Activated CD4-positive, alpha-beta T cell treated with anti-CD3 and anti-CD28 coated beads, Interleukin-2, amount 10 ng/mL, durations not matched to agents 24 days and 14 days (primary cell): ENCODE data around the gene SPTSSA. TPM values are rescaled to one million over a fixed set of nuclear protein-coding genes. Genes with fewer than 3 reads are reported as not detected.
A peak's percentile ranks its signal among the peaks of the same experiment; 100 is the strongest.
"Not testable (repeated sequence)": the region's sequence is repeated elsewhere in the genome, so short reads cannot be mapped to it uniquely, and the experiment has no call there.

Experiments used
- DNase-seq: peaks from one replicate; pipeline ENCODE4 v3.0.0; 2022
- H3K27ac Mint-ChIP-seq: one replicate; pipeline ENCODE4 v1.8.0; 2022; ENCODE audit warnings: mild to moderate bottlenecking, mixed read lengths
- H3K27me3 Mint-ChIP-seq: one replicate; pipeline ENCODE4 v1.8.0; 2022; ENCODE audit warnings: mixed read lengths
- H3K36me3 Mint-ChIP-seq: one replicate; pipeline ENCODE4 v1.8.0; 2022; ENCODE audit warnings: low read depth, mild to moderate bottlenecking, mixed read lengths
- H3K4me1 Mint-ChIP-seq: one replicate; pipeline ENCODE4 v1.8.0; 2021; ENCODE audit warnings: mixed read lengths
- H3K4me3 Mint-ChIP-seq: one replicate; pipeline ENCODE4 v1.8.0; 2022; ENCODE audit warnings: mild to moderate bottlenecking, moderate library complexity, mixed read lengths
- H3K9me3 Mint-ChIP-seq: one replicate; pipeline ENCODE4 v1.8.0; 2021; ENCODE audit warnings: mixed read lengths
- intact Hi-C: fragments of 100-400 bp; cut with micrococcal nuclease; formaldehyde crosslinking; loops from one replicate; pipeline ENCODE4 v1.15.1; 2023
- total RNA-seq: library from RNA; stranded (reverse); gene quantifications from 2 replicates; pipeline ENCODE4 v1.2.3, GENCODE V29; 2022

SPTSSA gene, protein sequence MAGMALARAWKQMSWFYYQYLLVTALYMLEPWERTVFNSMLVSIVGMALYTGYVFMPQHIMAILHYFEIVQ
- total RNA-seq = 20.3 and 21.2 TPM in 2 replicates

DNA sequence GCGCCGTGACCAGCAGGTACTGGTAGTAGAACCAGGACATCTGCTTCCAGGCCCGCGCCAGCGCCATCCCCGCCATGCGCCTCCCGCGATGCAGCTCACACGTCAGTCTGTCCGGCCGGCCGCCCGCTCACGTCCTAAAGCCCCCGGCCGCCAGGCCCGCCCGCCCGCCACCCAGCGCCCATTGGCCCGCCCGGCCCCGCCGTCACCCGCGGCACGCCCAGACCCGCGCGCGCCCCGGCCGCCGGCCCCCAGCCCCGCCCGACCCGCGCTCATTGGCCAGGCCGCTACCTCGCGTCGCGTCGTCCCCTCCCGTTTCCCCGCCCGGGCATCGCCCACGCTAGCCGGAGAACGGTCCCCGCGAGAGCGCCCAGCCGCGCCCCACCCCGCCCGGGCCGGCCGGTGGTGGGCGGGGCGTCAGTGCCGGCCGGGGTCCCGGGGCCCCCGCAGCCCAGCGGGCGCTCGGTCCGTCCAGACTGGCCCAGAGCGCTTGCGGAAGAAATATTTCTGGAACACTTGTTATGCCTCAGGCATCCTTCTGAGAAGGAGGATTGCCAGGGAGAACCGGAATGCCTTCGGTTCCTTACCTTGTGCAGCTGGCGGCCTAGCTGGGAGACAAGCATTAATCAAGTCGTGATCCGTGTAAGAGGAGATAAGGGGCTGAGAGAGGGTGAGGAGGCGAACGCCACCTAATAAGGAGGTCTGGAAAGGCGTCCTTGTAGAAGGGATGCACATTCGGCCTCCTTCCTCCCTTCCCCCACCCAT is at the start of gene SPTSSA:
SPTSSA (minus strand) TSS at position 109 of the 762 bp plus-strand sequence; CDS start at position 76, 33 bp downstream.
- intact Hi-C loops = loop anchor here (5.0 to 10.0 kb wide), 3 partner anchors 75 to 952 kb away; partner anchors contain the start of gene EAPP
- Mint-ChIP-seq H3K9me3 (no peaks in the 10 kb centered on the region), H3K27me3 (no peaks in the 10 kb centered on the region)

DNA sequence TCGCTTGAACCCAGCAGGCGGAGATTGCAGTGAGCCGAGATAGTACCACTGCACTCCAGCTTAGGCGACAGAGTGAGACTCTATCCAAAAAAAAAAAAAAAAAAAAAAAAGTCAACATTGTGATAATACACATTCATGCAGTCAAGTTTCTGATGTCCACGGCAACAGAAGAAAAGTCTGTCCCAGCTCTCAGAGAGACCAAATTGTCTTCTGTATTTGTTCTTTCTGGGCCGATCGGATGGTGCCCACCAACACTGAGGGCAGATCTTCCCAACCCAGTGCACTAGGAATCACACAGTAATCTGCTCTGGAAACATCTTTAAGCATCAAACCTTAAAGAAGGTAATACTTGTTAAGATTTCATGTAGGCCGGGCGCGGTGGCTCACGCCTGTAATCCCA is 45.8 kb upstream of the SPTSSA start:
- H3K27me3 Mint-ChIP-seq = no peaks in the 10 kb centered on the region
- no peak overlapping the region for H3K4me3 Mint-ChIP-seq
- DNase-seq = no peak
- H3K36me3 Mint-ChIP-seq = no peaks in the 10 kb centered on the region
- intact Hi-C loops = no loop called here
- no peak overlapping the region for H3K27ac Mint-ChIP-seq
- H3K4me1 Mint-ChIP-seq = no peaks in the 10 kb centered on the region
- H3K9me3 Mint-ChIP-seq = no peaks in the 10 kb centered on the region

More for the DNA sequence above, at the start of gene SPTSSA:
- peak; percentile 97 for DNase-seq
- Mint-ChIP-seq H3K4me3 (peak within 1 kb of the TSS; percentile 92), H3K36me3 (peaks cover 6% of the 10 kb centered on the region), H3K4me1 (peaks cover 19% of the 10 kb centered on the region), H3K27ac (peak within 1 kb of the TSS; percentile 93)

DNA sequence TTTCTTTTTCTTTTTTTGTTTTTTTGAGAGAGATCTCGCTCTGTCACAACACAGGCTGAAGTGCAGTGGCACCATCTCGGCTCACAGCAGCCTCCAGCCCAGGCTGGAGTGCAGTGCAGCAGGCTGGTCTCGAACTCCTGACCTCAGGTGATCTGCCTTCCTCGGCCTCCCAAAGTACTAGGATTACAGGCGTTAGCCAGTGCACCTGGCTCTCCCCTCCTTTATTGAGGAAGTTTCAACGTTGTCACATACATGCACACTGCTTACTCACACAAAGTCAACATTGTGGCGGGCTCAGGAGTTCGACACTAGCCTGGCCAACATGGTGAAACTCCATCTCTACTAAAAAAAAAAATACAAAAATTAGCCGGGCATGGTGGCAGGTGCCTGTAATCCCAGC is 45.4 kb upstream of the SPTSSA start:
- Mint-ChIP-seq H3K27ac (no peak overlapping the region), H3K4me3 (no peak overlapping the region), H3K9me3 (no peaks in the 10 kb centered on the region), H3K4me1 (no peaks in the 10 kb centered on the region), H3K36me3 (no peaks in the 10 kb centered on the region), H3K27me3 (no peaks in the 10 kb centered on the region)
- no peak for DNase-seq
- intact Hi-C loops = no loop called here

DNA sequence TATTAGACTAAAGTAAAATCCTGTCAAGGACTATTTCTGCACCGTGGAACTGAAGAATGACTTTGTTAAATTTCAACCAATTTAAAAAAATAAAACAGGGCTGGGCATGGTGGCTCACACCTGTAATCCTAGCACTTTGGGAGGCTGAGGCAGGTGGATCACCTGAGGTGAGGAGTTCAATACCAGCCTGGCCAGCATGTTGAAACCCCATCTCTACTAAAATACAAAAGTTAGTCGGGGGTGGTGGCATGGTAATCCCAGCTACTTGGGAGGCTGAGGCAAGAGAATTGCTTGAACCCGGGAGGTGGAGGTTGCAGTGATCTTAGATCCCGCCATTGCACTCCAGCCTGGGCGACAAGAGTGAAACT is 43.1 kb upstream of the SPTSSA start:
- intact Hi-C loops, DNase-seq, H3K4me1 Mint-ChIP-seq, H3K27ac Mint-ChIP-seq, H3K9me3 Mint-ChIP-seq, H3K4me3 Mint-ChIP-seq, H3K27me3 Mint-ChIP-seq, H3K36me3 Mint-ChIP-seq: not testable (repeated sequence)

GRCh38 chr14:34504027-34504426 is 42.0 kb upstream of the SPTSSA start:
- H3K27ac Mint-ChIP-seq, H3K36me3 Mint-ChIP-seq, H3K9me3 Mint-ChIP-seq, intact Hi-C loops, H3K4me3 Mint-ChIP-seq, H3K27me3 Mint-ChIP-seq, H3K4me1 Mint-ChIP-seq, DNase-seq: not testable (repeated sequence)

- Mint-ChIP-seq H3K27ac (no peak overlapping the region), H3K4me3 (no peak overlapping the region), H3K27me3 (peaks cover 1% of the 10 kb centered on the region), H3K4me1 (no peaks in the 10 kb centered on the region), H3K9me3 (no peaks in the 10 kb centered on the region), H3K36me3 (no peaks in the 10 kb centered on the region)
- intact Hi-C loops = no loop called here
- DNase-seq = no peak
These were observed 40.6 kb upstream of the SPTSSA start for GRCh38 chr14:34502545-34503225.

DNA sequence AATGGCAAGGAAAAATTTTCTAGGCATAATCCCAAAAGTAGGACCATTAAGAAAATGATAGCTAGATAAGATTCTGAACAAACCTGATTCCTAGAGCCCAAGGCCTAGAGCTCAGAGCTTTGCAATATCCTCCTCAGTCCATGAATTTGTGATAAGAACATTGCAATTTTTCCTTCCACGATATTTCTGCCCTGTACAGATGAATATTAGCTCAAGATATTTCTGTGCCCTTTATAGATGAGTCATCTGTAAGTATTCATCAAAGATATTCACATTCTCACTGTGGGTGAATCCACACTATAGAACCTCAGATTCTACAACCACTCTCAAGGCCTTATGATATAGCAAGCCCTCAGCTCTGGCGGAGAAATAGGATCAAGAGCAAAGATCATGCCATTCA is 40.0 kb upstream of the SPTSSA start:
- H3K27ac Mint-ChIP-seq = no peak overlapping the region

DNA sequence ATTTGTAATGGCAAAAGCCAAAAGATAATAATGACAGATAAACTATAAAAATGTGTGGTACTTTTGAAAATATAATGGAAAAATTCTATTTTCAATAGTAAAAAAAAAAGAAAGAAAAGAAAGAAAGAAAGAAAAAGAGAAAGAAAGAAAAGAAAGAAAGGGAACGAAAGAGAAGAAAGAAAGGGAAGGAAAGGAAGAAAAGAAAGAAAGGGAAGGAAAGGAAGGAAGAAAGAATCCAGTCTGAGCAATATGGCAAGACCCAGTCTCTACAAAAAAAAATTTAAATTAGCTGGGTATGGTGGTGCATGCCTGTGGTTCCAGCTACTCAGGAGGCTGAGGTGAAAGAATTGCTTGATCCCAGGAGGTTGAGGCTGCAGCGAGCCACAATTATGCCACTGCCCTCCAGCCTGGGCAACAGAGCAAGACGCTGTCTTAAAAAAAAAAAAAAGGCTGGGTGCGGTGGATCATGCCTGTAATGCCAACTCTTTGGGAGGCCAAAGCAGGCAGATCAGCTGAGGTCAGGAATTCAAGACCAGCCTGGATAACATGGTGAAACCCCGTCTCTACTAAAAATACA is 39.1 kb upstream of the SPTSSA start:
- H3K27ac Mint-ChIP-seq = no peak overlapping the region
- H3K27me3 Mint-ChIP-seq = peaks cover 1% of the 10 kb centered on the region
- no peaks in the 10 kb centered on the region for H3K36me3 Mint-ChIP-seq
- H3K4me3 Mint-ChIP-seq = no peak overlapping the region
- H3K9me3 Mint-ChIP-seq = no peaks in the 10 kb centered on the region
- intact Hi-C loops = no loop called here
- H3K4me1 Mint-ChIP-seq = no peaks in the 10 kb centered on the region
- no peak for DNase-seq

More for the DNA sequence above, 40.0 kb upstream of the SPTSSA start:
- DNase-seq = no peak
- H3K36me3 Mint-ChIP-seq = no peaks in the 10 kb centered on the region
- H3K9me3 Mint-ChIP-seq = no peaks in the 10 kb centered on the region
- H3K27me3 Mint-ChIP-seq = peaks cover 1% of the 10 kb centered on the region
- H3K4me3 Mint-ChIP-seq = no peak overlapping the region
- intact Hi-C loops = no loop called here
- H3K4me1 Mint-ChIP-seq = no peaks in the 10 kb centered on the region

- Mint-ChIP-seq H3K4me1 (no peaks in the 10 kb centered on the region), H3K36me3 (no peaks in the 10 kb centered on the region), H3K27ac (no peak overlapping the region), H3K27me3 (peaks cover 1% of the 10 kb centered on the region), H3K4me3 (no peak overlapping the region), H3K9me3 (no peaks in the 10 kb centered on the region)
- intact Hi-C loops = loop anchor here (1.0 kb wide), 1 partner anchor 168 kb away; no protein-coding TSS in a partner anchor
- DNase-seq = peak; percentile 69
These were observed 36.8 kb upstream of the SPTSSA start for GRCh38 chr14:34498684-34499412.

GRCh38 chr14:34496679-34497513 is 34.9 kb upstream of the SPTSSA start:
- Mint-ChIP-seq H3K27ac (no peak overlapping the region), H3K9me3 (no peaks in the 10 kb centered on the region), H3K36me3 (no peaks in the 10 kb centered on the region), H3K27me3 (peaks cover 1% of the 10 kb centered on the region), H3K4me1 (no peaks in the 10 kb centered on the region), H3K4me3 (no peak overlapping the region)
- DNase-seq = no peak
- intact Hi-C loops = no loop called here

GRCh38 chr14:34496007-34496678 is 34.1 kb upstream of the SPTSSA start:
- Mint-ChIP-seq H3K36me3 (no peaks in the 10 kb centered on the region), H3K9me3 (no peaks in the 10 kb centered on the region), H3K4me1 (no peaks in the 10 kb centered on the region), H3K27me3 (peaks cover 1% of the 10 kb centered on the region), H3K4me3 (no peak overlapping the region), H3K27ac (no peak overlapping the region)
- no peak for DNase-seq
- intact Hi-C loops = no loop called here

GRCh38 chr14:34489324-34489723 is 27.3 kb upstream of the SPTSSA start:
- H3K27me3 Mint-ChIP-seq = no peaks in the 10 kb centered on the region
- H3K27ac Mint-ChIP-seq = no peak overlapping the region
- H3K4me1 Mint-ChIP-seq = no peaks in the 10 kb centered on the region
- H3K9me3 Mint-ChIP-seq = peaks cover 3% of the 10 kb centered on the region
- H3K4me3 Mint-ChIP-seq = no peak overlapping the region
- no peaks in the 10 kb centered on the region for H3K36me3 Mint-ChIP-seq
- DNase-seq = no peak
- intact Hi-C loops = no loop called here
